Measurements from ENCODE around the gene NXF1.

DNA sequence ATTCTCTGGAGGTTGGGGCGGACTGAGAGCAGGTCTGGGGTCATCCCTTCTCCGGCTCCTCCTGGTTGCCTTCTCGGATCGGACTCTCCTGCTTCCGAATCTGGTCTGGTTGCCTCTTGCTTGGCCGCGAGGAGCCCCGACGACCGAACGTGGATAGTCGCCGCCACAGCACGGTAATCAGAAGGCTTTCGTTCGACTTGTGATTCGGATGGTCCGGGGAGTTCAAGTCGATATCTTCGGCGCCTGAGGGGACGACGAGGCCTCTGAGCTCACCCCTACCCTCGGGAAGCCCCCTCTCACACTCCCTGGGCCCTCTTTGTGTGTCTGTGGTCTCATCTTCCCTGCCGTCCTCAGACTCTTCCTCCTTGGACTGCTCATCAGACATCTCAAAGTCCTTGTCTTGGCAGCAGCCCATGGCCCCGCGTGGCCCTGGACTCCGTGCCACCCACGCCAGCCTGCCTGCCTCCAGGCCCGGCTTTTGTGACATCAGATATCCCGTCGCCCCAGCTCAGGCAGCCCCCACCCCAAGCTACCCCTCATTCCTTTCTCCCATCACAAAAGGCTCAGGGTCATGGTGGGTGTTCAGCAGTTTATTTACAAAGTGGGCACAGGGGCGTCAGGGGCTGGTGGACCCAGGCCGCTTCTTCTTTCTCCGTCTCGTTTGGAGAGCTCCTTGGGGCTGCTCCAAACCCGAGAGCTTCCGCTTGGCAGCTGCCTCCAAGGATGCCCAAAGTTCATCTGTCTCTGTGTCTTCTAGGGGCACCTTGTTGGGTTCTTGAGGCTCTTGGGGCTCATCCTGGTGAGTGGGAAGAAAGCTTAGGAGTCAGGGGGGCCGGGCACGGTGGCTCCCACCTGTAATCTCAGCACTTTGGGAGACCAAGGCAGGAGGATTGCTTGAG is 27.3 kb upstream of the NXF1 start, which contains the start of gene TEX54:
- TF ChIP-seq, protein P1, sequence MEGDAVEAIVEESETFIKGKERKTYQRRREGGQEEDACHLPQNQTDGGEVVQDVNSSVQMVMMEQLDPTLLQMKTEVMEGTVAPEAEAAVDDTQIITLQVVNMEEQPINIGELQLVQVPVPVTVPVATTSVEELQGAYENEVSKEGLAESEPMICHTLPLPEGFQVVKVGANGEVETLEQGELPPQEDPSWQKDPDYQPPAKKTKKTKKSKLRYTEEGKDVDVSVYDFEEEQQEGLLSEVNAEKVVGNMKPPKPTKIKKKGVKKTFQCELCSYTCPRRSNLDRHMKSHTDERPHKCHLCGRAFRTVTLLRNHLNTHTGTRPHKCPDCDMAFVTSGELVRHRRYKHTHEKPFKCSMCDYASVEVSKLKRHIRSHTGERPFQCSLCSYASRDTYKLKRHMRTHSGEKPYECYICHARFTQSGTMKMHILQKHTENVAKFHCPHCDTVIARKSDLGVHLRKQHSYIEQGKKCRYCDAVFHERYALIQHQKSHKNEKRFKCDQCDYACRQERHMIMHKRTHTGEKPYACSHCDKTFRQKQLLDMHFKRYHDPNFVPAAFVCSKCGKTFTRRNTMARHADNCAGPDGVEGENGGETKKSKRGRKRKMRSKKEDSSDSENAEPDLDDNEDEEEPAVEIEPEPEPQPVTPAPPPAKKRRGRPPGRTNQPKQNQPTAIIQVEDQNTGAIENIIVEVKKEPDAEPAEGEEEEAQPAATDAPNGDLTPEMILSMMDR (IDR thresholded peaks at IDR 0.05), result no peak
- no peak for TF ChIP-seq EZH2 (IDR thresholded peaks at IDR 0.05; ENCODE audit: borderline replicate concordance, insufficient read depth, low read depth, low read length, poor library complexity, severe bottlenecking)

All from B cell (primary cell).